ENCODE measurements around the gene IL1RAP. TPM values are rescaled to one million over a fixed set of nuclear protein-coding genes. Genes with fewer than 3 reads are reported as not detected.
"Not testable (repeated sequence)": the region's sequence is repeated elsewhere in the genome, so short reads cannot be mapped to it uniquely, and the experiment has no call there.

IL1RAP gene
- total and polyA plus RNA-seq, 7 donors: 1.2 to 13.0 (median 2.9) TPM

- Histone ChIP-seq H3K27me3 (no peaks in the 10 kb centered on the region), H3K36me3 (no peaks in the 10 kb centered on the region)
- WGBS, 2 donors: 86 to 88% methylated on average over 2 of the region's 2 CpGs
These were observed 152.9 kb downstream of the IL1RAP start for GRCh38 chr3:190666821-190667220.

DNA sequence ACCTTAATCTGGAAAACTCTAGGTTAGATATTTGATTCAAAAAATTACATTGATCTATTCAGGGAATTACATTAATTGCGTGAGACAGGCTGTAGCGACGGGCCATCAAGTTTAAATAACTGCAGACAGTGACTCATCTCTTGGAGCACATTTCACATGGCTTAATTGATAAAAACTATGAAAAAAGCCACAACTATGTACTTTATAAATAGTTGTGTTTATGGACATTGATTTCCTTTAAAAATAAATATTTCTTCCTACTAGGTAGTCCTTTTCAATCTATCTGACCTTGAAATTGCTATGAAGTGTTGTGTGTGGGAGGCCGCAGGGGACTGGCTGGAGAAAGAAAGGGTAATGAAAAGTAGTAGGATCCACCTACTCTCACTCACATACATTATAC, 157.8 kb downstream of the IL1RAP start:
- no peak for DNase-seq
- H3K4me1 ChIP-seq: peaks cover 0 to 11% (median 0%) of the 10 kb centered on the region in 4 donors
- TF ChIP-seq, protein P1, sequence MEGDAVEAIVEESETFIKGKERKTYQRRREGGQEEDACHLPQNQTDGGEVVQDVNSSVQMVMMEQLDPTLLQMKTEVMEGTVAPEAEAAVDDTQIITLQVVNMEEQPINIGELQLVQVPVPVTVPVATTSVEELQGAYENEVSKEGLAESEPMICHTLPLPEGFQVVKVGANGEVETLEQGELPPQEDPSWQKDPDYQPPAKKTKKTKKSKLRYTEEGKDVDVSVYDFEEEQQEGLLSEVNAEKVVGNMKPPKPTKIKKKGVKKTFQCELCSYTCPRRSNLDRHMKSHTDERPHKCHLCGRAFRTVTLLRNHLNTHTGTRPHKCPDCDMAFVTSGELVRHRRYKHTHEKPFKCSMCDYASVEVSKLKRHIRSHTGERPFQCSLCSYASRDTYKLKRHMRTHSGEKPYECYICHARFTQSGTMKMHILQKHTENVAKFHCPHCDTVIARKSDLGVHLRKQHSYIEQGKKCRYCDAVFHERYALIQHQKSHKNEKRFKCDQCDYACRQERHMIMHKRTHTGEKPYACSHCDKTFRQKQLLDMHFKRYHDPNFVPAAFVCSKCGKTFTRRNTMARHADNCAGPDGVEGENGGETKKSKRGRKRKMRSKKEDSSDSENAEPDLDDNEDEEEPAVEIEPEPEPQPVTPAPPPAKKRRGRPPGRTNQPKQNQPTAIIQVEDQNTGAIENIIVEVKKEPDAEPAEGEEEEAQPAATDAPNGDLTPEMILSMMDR (IDR thresholded peaks at IDR 0.05): no peak
- TF ChIP-seq EP300 (IDR thresholded peaks at IDR 0.05): no peak
- no peak for TF ChIP-seq POLR2AphosphoS5 (IDR thresholded peaks at IDR 0.05)
- TF ChIP-seq POLR2A (IDR thresholded peaks at IDR 0.05): no peak
- intact Hi-C loops (cut with DNase I): no loop called here
- 91 to 94% methylated on average over 4 of the region's 4 CpGs for WGBS, 2 donors
- no peak overlapping the region for H3K27ac ChIP-seq
- no peaks in the 10 kb centered on the region for H3K9me3 ChIP-seq
- no peaks in the 10 kb centered on the region for H3K36me3 ChIP-seq
- H3K4me3 ChIP-seq: no peak overlapping the region
- no peaks in the 10 kb centered on the region for H3K27me3 ChIP-seq

More at GRCh38 chr3:190666821-190667220, 152.9 kb downstream of the IL1RAP start:
- no peaks in the 10 kb centered on the region for H3K4me1 ChIP-seq
- no peak overlapping the region for H3K4me3 ChIP-seq
- no peak for DNase-seq
- no peak overlapping the region for H3K27ac ChIP-seq
- H3K9me3 ChIP-seq: no peaks in the 10 kb centered on the region
- intact Hi-C loops (cut with DNase I): no loop called here
- TF ChIP-seq, protein P1 (IDR thresholded peaks at IDR 0.05): no peak
- TF ChIP-seq POLR2A (IDR thresholded peaks at IDR 0.05): no peak
- TF ChIP-seq POLR2AphosphoS5 (IDR thresholded peaks at IDR 0.05): no peak
- TF ChIP-seq EP300 (IDR thresholded peaks at IDR 0.05): no peak

DNA sequence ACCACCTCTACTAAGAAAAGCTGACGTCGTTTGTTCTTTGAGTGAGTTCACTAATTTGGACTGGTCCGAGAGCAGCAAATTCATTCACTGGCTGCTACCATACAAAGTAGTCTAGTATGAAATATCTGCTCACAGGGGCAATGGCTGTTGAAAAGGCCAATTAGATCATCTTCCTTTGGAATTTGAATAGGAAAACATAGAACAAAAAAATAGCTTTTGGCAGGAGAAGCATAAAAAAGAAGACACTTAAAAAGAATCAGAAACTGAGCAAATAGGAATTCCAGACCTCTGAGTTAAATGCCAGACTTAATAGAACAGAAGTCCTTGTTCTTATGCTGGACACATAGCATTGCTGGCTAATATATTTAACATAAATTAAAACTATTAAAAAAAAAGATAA, 159.3 kb downstream of the IL1RAP start:
- Histone ChIP-seq H3K4me3 (no peak overlapping the region), H3K9me3 (no peaks in the 10 kb centered on the region), H3K27ac (no peak overlapping the region), H3K36me3 (no peaks in the 10 kb centered on the region), H3K27me3 (no peaks in the 10 kb centered on the region), H3K4me1 (peaks cover 0 to 11% (median 0%) of the 10 kb centered on the region in 4 donors)
- 87 to 88% methylated on average over 3 of the region's 3 CpGs for WGBS, 2 donors
- no peak for DNase-seq
- no peak for TF ChIP-seq POLR2AphosphoS5 (IDR thresholded peaks at IDR 0.05)
- no peak for TF ChIP-seq EP300 (IDR thresholded peaks at IDR 0.05)
- no peak for TF ChIP-seq POLR2A (IDR thresholded peaks at IDR 0.05)
- TF ChIP-seq, protein P1 (IDR thresholded peaks at IDR 0.05): no peak
- intact Hi-C loops (cut with DNase I): no loop called here

DNA sequence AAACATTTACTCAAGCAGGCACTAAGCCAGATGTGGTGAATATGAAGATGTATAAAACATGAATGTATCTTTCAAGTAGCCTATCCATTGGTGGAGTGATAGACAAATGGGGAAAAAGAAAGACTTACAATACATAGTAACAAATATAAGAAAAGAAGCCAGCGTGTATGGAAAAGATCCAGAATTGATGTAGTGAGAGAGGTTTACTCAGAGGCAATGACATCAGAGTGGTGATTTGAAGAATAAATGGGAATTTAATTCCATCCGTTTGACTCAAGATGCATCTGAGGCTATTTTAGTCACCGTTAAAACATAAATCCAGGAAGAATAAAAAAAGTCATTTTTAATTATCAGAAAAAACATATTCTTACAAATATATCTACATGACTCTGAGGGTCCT, 162.6 kb downstream of the IL1RAP start:
- Histone ChIP-seq H3K36me3 (no peaks in the 10 kb centered on the region), H3K4me1 (peaks cover 0 to 11% (median 0%) of the 10 kb centered on the region in 4 donors), H3K9me3 (no peaks in the 10 kb centered on the region), H3K4me3 (no peak overlapping the region), H3K27me3 (no peaks in the 10 kb centered on the region), H3K27ac (no peak overlapping the region)
- 92 to 96% methylated on average over 3 of the region's 3 CpGs for WGBS, 2 donors
- intact Hi-C loops (cut with DNase I): no loop called here
- DNase-seq: no peak
- no peak for TF ChIP-seq POLR2A (IDR thresholded peaks at IDR 0.05)

GRCh38 chr3:190677001-190677400, 163.1 kb downstream of the IL1RAP start:
- H3K4me3 ChIP-seq: no peak overlapping the region
- TF ChIP-seq, protein P1 (IDR thresholded peaks at IDR 0.05): no peak
- TF ChIP-seq POLR2AphosphoS5 (IDR thresholded peaks at IDR 0.05): no peak
- WGBS, 2 donors: 89 to 92% methylated on average over 3 of the region's 3 CpGs
- H3K9me3 ChIP-seq: no peaks in the 10 kb centered on the region
- DNase-seq: no peak
- intact Hi-C loops (cut with DNase I): no loop called here
- no peak overlapping the region for H3K27ac ChIP-seq
- peaks cover 0 to 11% (median 0%) of the 10 kb centered on the region in 4 donors for H3K4me1 ChIP-seq
- H3K36me3 ChIP-seq: no peaks in the 10 kb centered on the region
- no peaks in the 10 kb centered on the region for H3K27me3 ChIP-seq

GRCh38 chr3:190677868-190678267, 164.0 kb downstream of the IL1RAP start:
- H3K9me3 ChIP-seq; H3K4me1 ChIP-seq; H3K36me3 ChIP-seq; H3K4me3 ChIP-seq; H3K27ac ChIP-seq; H3K27me3 ChIP-seq; intact Hi-C loops (cut with DNase I); DNase-seq: not testable (repeated sequence)
- 87 to 91% methylated on average over 7 of the region's 7 CpGs for WGBS, 2 donors

All from sigmoid colon (tissue), 7 donors.